ENCODE data around the gene HOXD3. TPM values are rescaled to one million over a fixed set of nuclear protein-coding genes. Genes with fewer than 3 reads are reported as not detected.
A peak's percentile ranks its signal among the peaks of the same experiment; 100 is the strongest.

Gene HOXD3
- total RNA-seq, 1 donor from 2014 or later, result not detected

DNA sequence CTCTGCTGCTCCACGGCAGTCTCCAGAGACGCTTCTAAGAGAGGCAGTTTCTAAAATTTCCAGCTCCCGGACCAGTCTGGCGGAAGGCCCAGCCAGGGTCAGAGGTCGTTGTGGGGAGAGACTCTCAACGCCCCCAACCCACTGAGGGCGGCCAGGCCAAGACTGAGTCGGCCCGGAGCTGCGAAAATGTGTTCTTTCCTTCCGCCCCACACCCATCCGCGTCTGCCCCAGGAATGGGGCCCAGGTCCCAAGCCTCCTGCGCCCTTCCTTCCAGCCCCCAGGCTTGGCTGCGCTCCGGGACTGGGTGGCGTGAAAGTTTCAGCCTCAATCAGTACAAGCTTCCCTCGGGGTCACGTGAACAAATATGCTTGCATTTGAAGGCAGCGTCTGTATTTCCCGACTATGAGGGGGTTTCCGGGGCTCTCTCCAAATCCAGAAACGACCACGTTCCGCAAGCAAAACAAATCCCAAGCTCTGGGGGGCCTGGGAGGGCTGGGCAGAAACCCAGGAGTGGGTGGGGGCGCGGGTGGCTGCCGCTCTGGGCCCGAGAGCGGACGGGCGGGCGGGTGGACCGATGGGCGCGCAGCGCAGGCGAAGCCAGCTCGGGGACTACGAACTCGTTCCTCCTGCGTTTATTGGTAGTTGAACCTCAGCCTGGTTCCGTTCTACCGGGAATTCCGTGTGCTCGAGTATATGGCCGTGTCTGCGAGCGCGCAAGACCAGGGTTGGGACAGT, 3.3 kb downstream of the HOXD3 start:
- Histone ChIP-seq H4K20me1 (ENCODE audit: insufficient read depth, low read length) (no peaks in the 10 kb centered on the region), H3K4me2 (ENCODE audit: low read length) (peak overlapping the region; percentile 82), H3K4me3 (ENCODE audit: insufficient read depth, low read depth, low read length) (peak overlapping the region; percentile 34), H3K36me3 (ENCODE audit: insufficient read depth, low read length) (no peaks in the 10 kb centered on the region), H3K79me2 (ENCODE audit: insufficient read depth, low read length) (no peaks in the 10 kb centered on the region), H3K9ac (ENCODE audit: low read length) (peak overlapping the region; percentile 52), H3K4me1 (ENCODE audit: insufficient read depth, low read length) (peaks cover 8% of the 10 kb centered on the region), H3K27ac (ENCODE audit: low read depth, low read length) (peak overlapping the region; percentile 50), H3K9me3 (ENCODE audit: insufficient read depth, low read depth, low read length) (peaks cover 2% of the 10 kb centered on the region), H3K27me3 (ENCODE audit: insufficient read depth, low read length) (peaks cover 90% of the 10 kb centered on the region), H2AFZ (ENCODE audit: low read depth, low read length) (peak overlapping the region; percentile 33)
- peak; percentile 76 for DNase-seq (ENCODE audit: low read depth)
- H3K27me3 Mint-ChIP-seq (ENCODE audit: low read depth, unreplicated experiment), result peaks cover 86% of the 10 kb centered on the region
- H3K27ac Mint-ChIP-seq (ENCODE audit: unreplicated experiment), result no peak overlapping the region
- no peak overlapping the region for H3K4me3 Mint-ChIP-seq (ENCODE audit: unreplicated experiment)
- H3K36me3 Mint-ChIP-seq (ENCODE audit: low read depth, unreplicated experiment), result peaks cover 4% of the 10 kb centered on the region
- H3K9me3 Mint-ChIP-seq (ENCODE audit: unreplicated experiment), result peaks cover 26% of the 10 kb centered on the region
- H3K4me1 Mint-ChIP-seq (ENCODE audit: low read depth, unreplicated experiment), result no peaks in the 10 kb centered on the region
- FAIRE-seq, result no peak
- TF ChIP-seq, protein P1, sequence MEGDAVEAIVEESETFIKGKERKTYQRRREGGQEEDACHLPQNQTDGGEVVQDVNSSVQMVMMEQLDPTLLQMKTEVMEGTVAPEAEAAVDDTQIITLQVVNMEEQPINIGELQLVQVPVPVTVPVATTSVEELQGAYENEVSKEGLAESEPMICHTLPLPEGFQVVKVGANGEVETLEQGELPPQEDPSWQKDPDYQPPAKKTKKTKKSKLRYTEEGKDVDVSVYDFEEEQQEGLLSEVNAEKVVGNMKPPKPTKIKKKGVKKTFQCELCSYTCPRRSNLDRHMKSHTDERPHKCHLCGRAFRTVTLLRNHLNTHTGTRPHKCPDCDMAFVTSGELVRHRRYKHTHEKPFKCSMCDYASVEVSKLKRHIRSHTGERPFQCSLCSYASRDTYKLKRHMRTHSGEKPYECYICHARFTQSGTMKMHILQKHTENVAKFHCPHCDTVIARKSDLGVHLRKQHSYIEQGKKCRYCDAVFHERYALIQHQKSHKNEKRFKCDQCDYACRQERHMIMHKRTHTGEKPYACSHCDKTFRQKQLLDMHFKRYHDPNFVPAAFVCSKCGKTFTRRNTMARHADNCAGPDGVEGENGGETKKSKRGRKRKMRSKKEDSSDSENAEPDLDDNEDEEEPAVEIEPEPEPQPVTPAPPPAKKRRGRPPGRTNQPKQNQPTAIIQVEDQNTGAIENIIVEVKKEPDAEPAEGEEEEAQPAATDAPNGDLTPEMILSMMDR (IDR thresholded peaks at IDR 0.05; ENCODE audit: insufficient read depth, low read depth, low read length), result no peak
- TF ChIP-seq EZH2 (IDR thresholded peaks at IDR 0.05; ENCODE audit: insufficient read depth, low read length), result no peak

DNA sequence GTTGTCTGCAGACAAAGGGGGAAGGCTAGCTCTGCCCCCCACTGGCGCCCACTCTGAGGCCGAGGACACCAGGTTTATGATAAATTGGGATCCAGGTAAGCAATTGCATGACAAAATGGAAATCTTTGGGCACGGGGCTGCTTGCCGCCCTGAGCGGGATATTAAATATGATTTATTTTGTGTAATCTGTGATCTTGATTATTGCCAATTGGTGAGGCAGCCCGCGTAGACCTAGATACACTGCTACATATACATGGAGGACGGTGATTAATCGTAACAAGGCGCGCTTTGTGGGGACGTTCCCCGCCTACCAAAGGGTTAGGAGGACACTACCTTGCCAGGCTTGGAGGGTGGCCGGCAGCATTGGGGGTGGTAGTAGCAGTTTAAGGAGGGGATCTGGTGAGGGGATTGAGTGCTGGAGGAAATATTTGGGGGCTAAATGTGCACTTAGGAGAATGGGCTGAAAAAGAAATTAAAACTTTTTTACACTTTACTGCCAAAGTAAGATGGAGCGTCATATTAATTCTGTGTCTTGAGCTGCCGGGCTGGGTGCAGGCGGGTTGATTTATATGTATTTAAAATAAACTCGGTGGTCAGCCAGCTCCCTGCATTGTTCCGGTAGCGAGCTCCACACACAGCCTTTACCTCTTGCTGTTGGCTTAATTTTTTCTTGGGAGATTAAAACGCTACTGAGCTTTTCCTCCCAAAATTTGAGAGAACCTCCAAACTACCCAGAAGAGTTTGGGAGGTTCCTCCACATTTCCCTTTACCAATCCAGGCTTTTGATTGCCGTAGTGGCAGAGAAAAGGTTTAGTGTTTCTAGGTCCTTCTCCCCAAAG, 4.1 kb downstream of the HOXD3 start:
- H3K79me2 ChIP-seq (ENCODE audit: insufficient read depth, low read length), result no peaks in the 10 kb centered on the region
- H3K4me1 ChIP-seq (ENCODE audit: insufficient read depth, low read length), result peaks cover 8% of the 10 kb centered on the region
- H3K36me3 ChIP-seq (ENCODE audit: insufficient read depth, low read length), result no peaks in the 10 kb centered on the region
- FAIRE-seq (no peak), DNase-seq (ENCODE audit: low read depth) (peak; percentile 62)
- H3K9ac ChIP-seq (ENCODE audit: low read length), result peak overlapping the region; percentile 52
- Mint-ChIP-seq H3K36me3 (ENCODE audit: low read depth, unreplicated experiment) (peaks cover 4% of the 10 kb centered on the region), H3K27me3 (ENCODE audit: low read depth, unreplicated experiment) (peaks cover 86% of the 10 kb centered on the region), H3K4me3 (ENCODE audit: unreplicated experiment) (no peak overlapping the region), H3K4me1 (ENCODE audit: low read depth, unreplicated experiment) (no peaks in the 10 kb centered on the region), H3K9me3 (ENCODE audit: unreplicated experiment) (peaks cover 29% of the 10 kb centered on the region), H3K27ac (ENCODE audit: unreplicated experiment) (no peak overlapping the region)
- peak overlapping the region; percentile 82 for H3K4me2 ChIP-seq (ENCODE audit: low read length)
- H2AFZ ChIP-seq (ENCODE audit: low read depth, low read length), result peak overlapping the region; percentile 33
- H4K20me1 ChIP-seq (ENCODE audit: insufficient read depth, low read length), result no peaks in the 10 kb centered on the region
- peak overlapping the region; percentile 32 for H3K4me3 ChIP-seq (ENCODE audit: insufficient read depth, low read depth, low read length)
- H3K27ac ChIP-seq (ENCODE audit: low read depth, low read length), result peak overlapping the region; percentile 50
- H3K27me3 ChIP-seq (ENCODE audit: insufficient read depth, low read length), result peaks cover 90% of the 10 kb centered on the region
- no peak for TF ChIP-seq EZH2 (IDR thresholded peaks at IDR 0.05; ENCODE audit: insufficient read depth, low read length)
- TF ChIP-seq, protein P1 (IDR thresholded peaks at IDR 0.05; ENCODE audit: insufficient read depth, low read depth, low read length), result no peak
- peaks cover 2% of the 10 kb centered on the region for H3K9me3 ChIP-seq (ENCODE audit: insufficient read depth, low read depth, low read length)

Measured in astrocyte (in vitro differentiated cells and primary cell).